ENCODE measurements around the gene TDRD9.

- TF ChIP-seq CTCF (IDR thresholded peaks at IDR 0.05; ENCODE audit: poor library complexity), result no peak
- TF ChIP-seq EZH2 (IDR thresholded peaks at IDR 0.05; ENCODE audit: borderline replicate concordance), result no peak
Measured at GRCh38 chr14:104037903-104038302, 109.6 kb downstream of the TDRD9 start.

Measured in hepatocyte (in vitro differentiated cells).